ENCODE data around the gene ZNF408.

- TF ChIP-seq CTCF (IDR thresholded peaks at IDR 0.05) (no peak), IRF2 (CRISPR knock-in tag; IDR thresholded peaks at IDR 0.05; ENCODE audit: borderline replicate concordance, low read depth) (no peak), ZNF232 (CRISPR knock-in tag; IDR thresholded peaks at IDR 0.05) (no peak), HMGXB4 (CRISPR knock-in tag; IDR thresholded peaks at IDR 0.05) (no peak), PREB (CRISPR knock-in tag; IDR thresholded peaks at IDR 0.05; ENCODE audit: borderline replicate concordance) (no peak), SMAD3 (CRISPR knock-in tag; IDR thresholded peaks at IDR 0.05; ENCODE audit: borderline replicate concordance) (no peak), ATF6 (CRISPR knock-in tag; IDR thresholded peaks at IDR 0.05) (no peak), ATF3 (CRISPR knock-in tag; conservative IDR thresholded peaks at IDR 0.05) (no peak), MAX (CRISPR knock-in tag; IDR thresholded peaks at IDR 0.05) (no peak)
These were observed 44.5 kb downstream of the ZNF408 start for GRCh38 chr11:46745328-46745727.
